Hepatocyte (in vitro differentiated cells): ENCODE data around the gene PTPRN2.

Experiments used
- EZH2phosphoT487 ChIP-seq: fragments of 200-600 bp; sonication (generic); IDR thresholded peaks from one replicate; pipeline ENCODE4 v1.6.1; 2018; ENCODE audit warnings: antibody characterized with exemption, mild to moderate bottlenecking, low read depth, moderate library complexity; ENCODE audit not compliant: unreplicated experiment, severe bottlenecking
- TF ChIP-seq, protein P1 (sequence below): fragments of 200-600 bp; sonication (generic); IDR thresholded peaks from 2 replicates; pipeline ENCODE4 v1.5.1; 2016; ENCODE audit warnings: antibody characterized with exemption, mild to moderate bottlenecking; ENCODE audit not compliant: poor library complexity

DNA sequence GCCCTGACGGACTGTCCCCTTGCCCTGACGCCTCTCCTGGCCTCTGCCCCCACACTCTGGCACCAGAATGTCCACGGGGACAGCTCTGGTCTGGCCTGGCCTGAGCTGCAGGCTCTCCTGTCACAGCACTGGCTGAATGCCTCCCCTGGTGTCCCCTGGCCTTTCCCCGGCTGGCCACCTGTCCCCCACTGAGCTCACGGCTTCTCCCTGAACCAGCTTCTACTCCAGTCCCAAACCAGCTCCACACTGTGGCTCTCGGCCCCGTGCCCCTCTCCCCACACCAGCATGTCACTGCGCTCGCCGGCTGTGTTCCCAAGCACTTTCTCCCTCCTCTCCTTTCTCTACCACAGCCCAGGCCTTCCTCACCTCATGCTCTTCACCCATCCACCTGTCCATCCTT is 864.4 kb downstream of the PTPRN2 start:
- TF ChIP-seq, protein P1, sequence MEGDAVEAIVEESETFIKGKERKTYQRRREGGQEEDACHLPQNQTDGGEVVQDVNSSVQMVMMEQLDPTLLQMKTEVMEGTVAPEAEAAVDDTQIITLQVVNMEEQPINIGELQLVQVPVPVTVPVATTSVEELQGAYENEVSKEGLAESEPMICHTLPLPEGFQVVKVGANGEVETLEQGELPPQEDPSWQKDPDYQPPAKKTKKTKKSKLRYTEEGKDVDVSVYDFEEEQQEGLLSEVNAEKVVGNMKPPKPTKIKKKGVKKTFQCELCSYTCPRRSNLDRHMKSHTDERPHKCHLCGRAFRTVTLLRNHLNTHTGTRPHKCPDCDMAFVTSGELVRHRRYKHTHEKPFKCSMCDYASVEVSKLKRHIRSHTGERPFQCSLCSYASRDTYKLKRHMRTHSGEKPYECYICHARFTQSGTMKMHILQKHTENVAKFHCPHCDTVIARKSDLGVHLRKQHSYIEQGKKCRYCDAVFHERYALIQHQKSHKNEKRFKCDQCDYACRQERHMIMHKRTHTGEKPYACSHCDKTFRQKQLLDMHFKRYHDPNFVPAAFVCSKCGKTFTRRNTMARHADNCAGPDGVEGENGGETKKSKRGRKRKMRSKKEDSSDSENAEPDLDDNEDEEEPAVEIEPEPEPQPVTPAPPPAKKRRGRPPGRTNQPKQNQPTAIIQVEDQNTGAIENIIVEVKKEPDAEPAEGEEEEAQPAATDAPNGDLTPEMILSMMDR, result no peak
- no peak for TF ChIP-seq EZH2phosphoT487
